NCI-H2227 (cell line): ENCODE results near the gene PFKFB3.

Experiments
- DNase-seq: peaks from one replicate; lab custom pipeline; 2025; ENCODE audit not compliant: unreplicated experiment; lab: John Stamatoyannopoulos, UW

PFKFB3 gene

GRCh38 chr10:6299743-6300105 lies 97.0 kb downstream of the PFKFB3 start:
- DNase-seq, result no peak

- no peak for DNase-seq
Observed at GRCh38 chr10:6300106-6300783, 97.5 kb downstream of the PFKFB3 start.

GRCh38 chr10:6300784-6301460 lies 98.2 kb downstream of the PFKFB3 start:
- DNase-seq, result no peak

DNA sequence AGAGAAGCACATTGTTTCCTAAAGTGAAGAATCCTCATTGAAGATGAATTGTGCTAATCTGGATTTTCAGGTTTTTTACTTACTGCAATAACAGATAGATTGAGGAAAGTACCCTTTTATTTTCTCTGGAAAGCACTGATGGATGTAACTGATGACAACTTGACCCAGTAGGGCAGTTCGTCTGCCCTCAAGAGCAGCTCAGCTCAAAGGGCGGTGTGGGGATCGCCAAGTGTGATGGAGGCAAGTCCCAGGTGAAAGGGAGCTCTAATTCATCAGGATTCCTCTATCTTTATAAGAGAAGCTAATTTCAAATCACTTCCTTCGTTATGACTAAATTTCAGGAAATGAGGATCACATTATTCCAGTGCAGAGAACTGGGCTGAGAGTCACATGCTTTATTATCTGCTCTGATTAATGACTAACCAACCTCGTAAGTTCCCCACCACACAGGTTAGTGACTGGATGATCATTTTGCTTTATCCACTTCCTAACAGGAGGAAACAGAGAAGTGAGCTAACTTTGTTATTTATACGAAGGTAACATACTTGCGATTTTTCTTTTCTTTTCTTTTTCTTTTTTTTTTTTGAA lies 98.8 kb downstream of the PFKFB3 start:
- DNase-seq, result no peak
